HG03558 (cell line): Measurements from ENCODE around the gene SRSF1.
A peak's percentile ranks its signal among the peaks of the same experiment; 100 is the strongest.
"Not testable (repeated sequence)": the region's sequence is repeated elsewhere in the genome, so short reads cannot be mapped to it uniquely, and the experiment has no call there.

Experiments used
- ATAC-seq: cut with Tn5 transposase; IDR thresholded peaks from one replicate; pipeline ENCODE4 v1.9.1; 2021; ENCODE audit warnings: moderate number of reproducible peaks; ENCODE audit not compliant: unreplicated experiment; ENCODE audit errors: extremely low read depth

Gene SRSF1

DNA sequence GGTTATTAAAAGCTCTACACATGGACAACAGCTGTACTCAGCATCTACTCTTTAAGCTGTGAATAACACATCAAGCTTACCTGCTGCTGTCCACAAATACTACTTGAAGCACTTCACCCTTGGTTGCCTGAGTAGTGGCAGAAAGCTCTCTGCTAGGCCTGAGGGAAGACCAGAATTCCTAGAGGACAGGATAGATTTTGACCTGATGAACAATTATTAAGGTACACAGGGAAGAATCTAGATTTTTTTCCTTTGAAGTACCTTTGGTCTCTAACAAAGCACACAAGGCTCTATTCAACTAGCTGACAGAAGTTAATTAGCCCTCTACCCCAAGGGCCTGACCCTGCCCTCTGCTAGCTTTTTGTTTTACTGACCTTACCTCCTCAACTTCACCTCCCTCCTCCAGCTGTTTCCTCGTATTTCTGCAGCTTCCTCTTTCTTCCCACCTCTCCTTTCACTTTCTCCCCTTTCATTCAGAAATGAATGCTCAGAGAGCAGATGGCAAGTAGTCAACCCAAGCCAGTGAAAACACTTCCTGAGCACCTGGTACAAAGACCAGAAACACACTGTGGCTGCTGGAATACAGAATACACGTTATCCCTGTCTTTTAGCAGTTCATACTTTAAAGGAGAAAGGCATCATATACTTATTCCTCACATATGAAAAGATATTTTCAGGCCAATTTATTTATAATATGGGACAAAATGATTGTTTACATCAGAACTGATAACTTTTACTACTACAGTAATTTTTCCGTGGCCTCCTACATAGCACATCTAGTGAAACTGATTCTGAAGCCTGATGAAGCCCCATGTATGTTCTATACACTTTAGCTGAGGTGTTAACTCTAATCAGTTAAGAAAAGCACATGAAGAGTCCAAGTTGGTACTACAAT, 13.3 kb downstream of the SRSF1 start:
- no peak for ATAC-seq

DNA sequence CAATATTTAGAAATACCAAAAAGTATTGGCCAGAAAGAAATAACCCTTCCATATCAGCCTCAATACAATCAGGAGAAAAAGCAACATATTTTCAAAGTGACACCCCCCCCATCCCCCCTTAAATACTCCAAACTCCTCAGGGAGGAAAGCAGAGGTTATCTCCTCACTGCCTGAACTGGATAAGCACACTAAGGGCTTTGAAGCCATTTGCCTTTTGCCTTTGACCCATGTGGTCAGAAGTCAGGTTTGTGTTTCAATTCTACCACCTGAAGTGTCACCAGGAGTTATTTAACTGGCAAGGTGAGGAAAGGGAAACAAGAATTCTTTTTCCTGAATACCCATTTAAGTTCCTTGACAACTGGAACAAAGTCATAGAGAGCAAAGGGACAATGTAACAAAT, 15.5 kb downstream of the SRSF1 start:
- ATAC-seq = no peak

DNA sequence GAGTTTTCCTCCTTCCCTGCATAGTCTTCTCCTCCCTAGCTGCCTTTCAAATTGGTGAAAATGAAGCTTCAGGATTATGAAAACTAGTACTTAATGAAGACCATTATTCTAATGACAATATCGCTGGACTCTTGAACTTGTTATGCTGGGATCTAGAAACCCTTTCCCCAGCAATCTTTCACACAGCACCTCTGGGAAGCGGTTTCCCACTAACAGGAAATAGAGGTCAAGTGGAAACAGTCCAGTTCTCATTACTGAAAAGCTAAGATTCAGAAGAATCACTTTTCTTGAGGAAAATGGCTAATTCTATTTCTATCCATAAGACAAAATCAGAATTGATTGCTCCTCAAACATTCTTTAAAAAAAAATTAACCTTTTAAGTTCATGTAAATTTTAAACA, 17.0 kb downstream of the SRSF1 start:
- no peak for ATAC-seq

- peak; percentile 36 for ATAC-seq
Observed at GRCh38 chr17:57988301-57989250, 18.5 kb downstream of the SRSF1 start.

DNA sequence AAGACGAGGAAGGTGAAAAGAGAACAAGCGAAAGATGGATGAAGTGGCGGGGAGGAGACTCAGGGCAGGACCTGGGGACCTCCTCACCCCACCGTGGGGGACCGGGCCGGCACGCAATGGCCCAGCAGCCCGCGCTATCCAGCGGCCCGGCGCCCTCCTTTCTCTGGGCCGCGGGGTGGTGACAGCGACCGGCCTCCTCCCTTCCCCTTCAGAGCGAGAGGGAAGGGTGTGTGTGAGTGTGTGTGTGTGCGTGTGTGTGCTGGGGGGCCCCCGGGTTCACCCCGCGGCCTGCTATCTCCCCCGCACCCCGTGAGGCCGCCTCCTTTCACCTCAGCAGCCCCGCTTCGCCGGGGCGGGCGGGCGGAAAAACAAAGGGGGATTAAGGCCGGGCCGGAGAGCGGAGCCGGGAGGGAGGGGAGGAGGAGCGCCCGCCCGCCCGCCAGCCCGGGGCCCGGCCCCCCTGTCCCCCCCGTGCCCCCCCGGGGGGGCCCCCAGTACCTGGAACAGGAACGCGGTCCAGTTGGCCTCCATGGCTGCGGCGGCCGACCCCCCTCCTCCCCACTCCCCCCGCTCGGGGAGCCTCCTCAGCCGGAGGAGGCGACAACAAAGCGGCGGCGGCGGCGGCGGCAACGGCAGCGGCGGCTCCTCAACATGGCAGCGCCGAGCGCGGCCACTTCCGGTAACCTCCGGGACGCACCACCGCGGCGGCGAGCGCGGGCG, 19.3 kb downstream of the SRSF1 start, which contains the start of gene VEZF1:
VEZF1 (minus strand) TSS at position 674 of the 720 bp plus-strand sequence; CDS start at position 531, 143 bp downstream.
- no peak for ATAC-seq

- ATAC-seq = no peak
Observed at GRCh38 chr17:57986841-57987580, 20.0 kb downstream of the SRSF1 start.

GRCh38 chr17:57985675-57985974, 21.4 kb downstream of the SRSF1 start:
- ATAC-seq = no peak

- ATAC-seq = no peak
Observed at GRCh38 chr17:57984936-57985674, 21.9 kb downstream of the SRSF1 start.

DNA sequence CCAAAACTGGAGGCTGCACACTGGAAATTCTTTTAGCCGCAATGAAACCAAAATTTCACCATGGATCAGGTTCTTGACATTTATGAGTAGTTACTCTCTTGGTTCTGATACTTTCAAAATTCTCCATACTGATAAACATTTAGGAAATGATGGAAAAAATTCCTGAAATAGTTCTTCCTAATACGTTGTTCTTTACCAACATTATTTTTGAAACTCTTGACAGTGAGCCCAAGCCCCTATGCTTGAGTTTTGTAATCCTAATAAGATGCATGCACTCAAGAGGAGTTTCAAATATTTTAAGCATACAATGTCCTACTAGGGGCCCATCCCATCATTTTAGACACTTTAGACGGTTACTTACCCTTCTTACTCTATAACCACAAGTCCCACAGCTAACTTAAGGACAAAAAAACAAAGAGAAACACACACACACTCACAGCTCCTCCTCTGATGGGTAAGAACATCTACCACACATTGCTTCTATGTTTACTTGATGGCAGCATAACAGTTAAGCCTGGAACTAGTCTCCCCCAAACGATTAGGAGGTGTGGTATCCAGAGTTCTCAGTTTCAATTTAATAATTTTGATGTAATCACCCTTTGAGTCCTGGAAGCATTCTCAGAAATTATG, 22.7 kb downstream of the SRSF1 start:
- no peak for ATAC-seq

- no peak for ATAC-seq
Observed at GRCh38 chr17:57983446-57983845, 23.6 kb downstream of the SRSF1 start.

- ATAC-seq = no peak
Observed at GRCh38 chr17:57982452-57983170, 24.4 kb downstream of the SRSF1 start.

DNA sequence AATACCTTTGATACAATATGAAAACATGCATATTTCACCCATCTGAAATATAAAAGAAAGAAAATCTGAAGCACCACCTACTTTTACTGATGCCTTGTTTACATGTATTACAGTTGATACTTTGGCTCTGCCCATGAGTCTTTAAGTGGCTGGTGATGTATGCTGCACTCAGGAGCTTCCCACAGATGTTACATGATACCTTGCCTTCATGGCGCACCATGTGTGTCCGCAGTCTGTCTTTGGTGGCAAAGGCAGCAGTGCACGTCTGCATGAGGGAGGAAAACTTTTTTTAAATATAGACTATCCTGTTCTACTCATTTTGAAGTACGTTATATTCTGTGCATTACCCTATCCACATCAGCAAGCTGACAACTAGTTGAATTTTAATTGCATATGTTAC, 26.5 kb downstream of the SRSF1 start:
- no peak for ATAC-seq

- ATAC-seq = no peak
Observed at GRCh38 chr17:57979076-57979475, 28.0 kb downstream of the SRSF1 start.

DNA sequence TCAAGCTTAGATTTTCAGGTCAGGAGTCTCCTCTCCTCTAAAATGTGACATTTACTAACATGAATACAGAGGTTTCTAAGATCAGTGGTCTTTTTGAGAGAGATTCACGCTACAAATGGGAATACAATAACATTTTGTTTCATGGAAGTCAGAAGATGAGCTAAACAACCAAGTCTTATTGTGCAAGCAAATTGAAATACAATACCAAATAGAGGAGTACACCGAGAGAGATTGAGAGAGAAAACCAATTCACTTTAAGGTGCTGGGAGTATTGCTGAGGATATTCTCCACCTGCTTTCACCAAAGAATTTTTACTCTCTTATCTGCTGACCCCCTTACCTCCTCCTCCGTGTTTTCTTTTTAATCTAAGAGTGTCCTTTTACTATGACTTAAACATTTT, 30.5 kb downstream of the SRSF1 start:
- ATAC-seq = no peak

DNA sequence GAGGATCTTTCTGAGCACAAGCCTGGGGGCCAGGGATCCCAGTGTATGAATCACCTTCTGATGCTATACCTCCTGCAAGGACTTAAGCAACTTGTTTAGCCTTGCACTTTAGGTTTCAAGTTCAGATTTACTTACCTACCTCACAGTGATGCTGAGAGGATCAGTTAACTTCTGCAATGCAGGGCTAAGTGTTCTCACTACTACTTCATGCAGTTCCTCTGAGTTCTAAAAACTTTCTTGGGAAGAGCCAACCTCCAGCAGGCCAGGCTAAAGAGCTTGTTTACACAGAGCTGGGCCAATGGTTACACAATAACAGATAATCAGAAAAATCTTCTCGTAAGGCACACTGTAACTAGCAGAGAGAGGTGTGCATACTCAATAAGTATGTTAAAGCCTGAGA, 32.0 kb downstream of the SRSF1 start:
- ATAC-seq = no peak

GRCh38 chr17:57974053-57974824, 32.8 kb downstream of the SRSF1 start:
- ATAC-seq = not testable (repeated sequence)

DNA sequence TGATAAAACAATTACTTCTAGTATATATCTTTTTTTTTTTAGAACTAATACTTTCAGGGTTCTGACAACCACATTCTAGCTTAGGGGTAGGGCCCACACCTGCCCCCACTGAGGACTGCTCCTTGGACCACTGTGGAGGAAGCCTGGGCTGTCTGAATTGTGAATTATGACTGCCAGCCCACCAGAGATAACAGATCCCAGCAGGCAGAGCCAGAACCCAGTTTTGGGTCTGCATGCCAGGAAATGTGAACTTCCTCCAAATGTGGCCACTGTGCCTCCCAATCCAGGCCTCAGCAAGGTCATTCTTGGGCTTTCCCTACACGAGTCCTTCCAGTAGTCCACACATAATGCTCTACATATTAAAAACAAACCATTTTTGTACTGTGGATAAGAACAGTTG, 34.9 kb downstream of the SRSF1 start:
- ATAC-seq = no peak
